Keratinocyte (primary cell): ENCODE data around the gene RGL1. TPM values are rescaled to one million over a fixed set of nuclear protein-coding genes. Genes with fewer than 3 reads are reported as not detected.

Experiments
- DNase-seq: peaks from one replicate; pipeline ENCODE4 v3.0.0-alpha.2; 2011; ENCODE audit warnings: low read depth, missing footprints, low spot score
- FAIRE-seq: peaks from 2 replicates; lab custom pipeline; 2011; peaks lifted over from hg19 to GRCh38; lab: Jason Lieb, UNC
- H2AFZ ChIP-seq: 2 replicates; pipeline ENCODE4 v1.6.0; 2012; ENCODE audit warnings: low read length, control low read depth, inconsistent platforms; ENCODE audit not compliant: control insufficient read depth
- H3K27ac ChIP-seq: 2 replicates; pipeline ENCODE4 v1.5.1; 2011; ENCODE audit warnings: low read length; ENCODE audit not compliant: control insufficient read depth, insufficient read depth
- H3K27me3 ChIP-seq: 3 replicates; pipeline ENCODE4 v1.6.0; 2011; ENCODE audit warnings: low read length; ENCODE audit not compliant: control insufficient read depth, insufficient read depth; ENCODE audit errors: extremely low read depth
- H3K36me3 ChIP-seq, 2 experiments: 2 replicates in 1 of 2; 3 replicates in 1 of 2; pipeline ENCODE4 v1.5.1; 2011; ENCODE audit warnings: low read length in 2 of 2, mild to moderate bottlenecking in 1 of 2; ENCODE audit not compliant: control insufficient read depth in 2 of 2, insufficient read depth in 2 of 2; ENCODE audit errors: extremely low read depth in 1 of 2
- H3K4me1 ChIP-seq: 3 replicates; pipeline ENCODE4 v1.5.1; 2011; ENCODE audit warnings: low read length; ENCODE audit not compliant: control insufficient read depth, insufficient read depth; ENCODE audit errors: extremely low read depth
- H3K4me2 ChIP-seq: 3 replicates; pipeline ENCODE4 v1.6.0; 2011; ENCODE audit warnings: low read depth, low read length; ENCODE audit not compliant: control insufficient read depth, insufficient read depth; ENCODE audit errors: extremely low read depth
- H3K4me3 ChIP-seq, 3 experiments: fragments of 200-600 bp in 1 of 3; sonication (generic) in 1 of 3; 2 replicates in 2 of 3; 3 replicates in 1 of 3; pipeline ENCODE4 v1.5.1; 2011 to 2016; ENCODE audit warnings: low read length in 3 of 3, mild to moderate bottlenecking in 3 of 3, control low read depth in 2 of 3, inconsistent platforms in 1 of 3, low read depth in 1 of 3, mixed read lengths in 1 of 3, mixed run types in 1 of 3, moderate library complexity in 1 of 3; ENCODE audit not compliant: control insufficient read depth in 2 of 3, insufficient read depth in 2 of 3; ENCODE audit errors: extremely low read depth in 1 of 3
- H3K79me2 ChIP-seq: 2 replicates; pipeline ENCODE4 v1.6.0; 2012; ENCODE audit warnings: low read length; ENCODE audit not compliant: control insufficient read depth, insufficient read depth
- H3K9ac ChIP-seq: 3 replicates; pipeline ENCODE4 v1.6.0; 2011; ENCODE audit warnings: low read length; ENCODE audit not compliant: control insufficient read depth, insufficient read depth; ENCODE audit errors: extremely low read depth
- H3K9me1 ChIP-seq: 3 replicates; pipeline ENCODE4 v1.6.0; 2011; ENCODE audit warnings: low read length; ENCODE audit not compliant: control insufficient read depth, insufficient read depth; ENCODE audit errors: extremely low read depth
- H3K9me3 ChIP-seq: 2 replicates; pipeline ENCODE4 v1.5.1; 2012; ENCODE audit warnings: low read depth, low read length; ENCODE audit not compliant: control insufficient read depth
- H4K20me1 ChIP-seq: 3 replicates; pipeline ENCODE4 v1.6.0; 2011; ENCODE audit warnings: low read length; ENCODE audit not compliant: control insufficient read depth, insufficient read depth; ENCODE audit errors: extremely low read depth
- CTCF ChIP-seq, 3 experiments: IDR thresholded peaks in 1 of 3; conservative IDR thresholded peaks in 1 of 3; optimal IDR thresholded peaks in 1 of 3; 2 replicates in 2 of 3; 3 replicates in 1 of 3; pipeline versions ENCODE3 to v1.5.1; 2011; ENCODE audit warnings: low read length in 3 of 3, mild to moderate bottlenecking in 3 of 3, moderate library complexity in 2 of 3, control low read depth in 1 of 3, inconsistent platforms in 1 of 3; ENCODE audit not compliant: insufficient read depth in 2 of 3; ENCODE audit errors: extremely low read depth in 1 of 3
- EZH2 ChIP-seq: IDR thresholded peaks from one replicate; pipeline ENCODE4 v1.6.1; 2012; ENCODE audit warnings: inconsistent platforms, mild to moderate bottlenecking, low read length, moderate library complexity
- dilution Hi-C: fragments of 300-500 bp; cut with MboI; formaldehyde crosslinking; loops from one replicate; pipeline ENCODE4 v1.7.0; 2020; ENCODE audit warnings: low sequenced_read_pairs; ENCODE audit not compliant: extremely low pct_ligation_motif_present
- polyA plus RNA-seq, 5 experiments: library from polyadenylated mRNA; depleted of rRNA in 3 of 5; stranded (reverse) in 3 of 5; stranded (forward) in 1 of 5; unstranded in 1 of 5; fragments of >200 nt; gene quantifications; 1 replicate in 1 of 5; 2 replicates in 3 of 5; 3 replicates in 1 of 5; pipeline versions ENCODE4 v1.2.1 to v1.2.3, GENCODE V29; 2011 to 2012; ENCODE audit warnings: missing spikeins in 2 of 5, low read depth in 1 of 5, low replicate concordance in 1 of 5

The RGL1 gene
- polyA plus RNA-seq, 1 donor (not counting 4 experiments of a cell fraction or from before 2014, with no cell fraction given): 1.2 TPM

GRCh38 chr1:183806675-183807074 is 1.8 kb downstream of the RGL1 start:
- Histone ChIP-seq H3K9ac (no peak overlapping the region), H3K36me3 (no peaks in the 10 kb centered on the region), H3K4me2 (no peak overlapping the region), H3K79me2 (no peaks in the 10 kb centered on the region), H3K9me1 (no peaks in the 10 kb centered on the region), H4K20me1 (no peaks in the 10 kb centered on the region), H2AFZ (no peak overlapping the region), H3K27ac (no peak overlapping the region), H3K4me1 (peaks cover 27% of the 10 kb centered on the region), H3K4me3 (no peak overlapping the region), H3K9me3 (peaks cover 1% of the 10 kb centered on the region), H3K27me3 (no peaks in the 10 kb centered on the region)
- FAIRE-seq: no peak
- no peak for DNase-seq
- dilution Hi-C loops: no loop called here
- TF ChIP-seq EZH2: no peak
- no peak for TF ChIP-seq CTCF (optimal IDR thresholded peaks at IDR 0.05 in 1 of 3, IDR thresholded peaks at IDR 0.05 in 1 of 3, conservative IDR thresholded peaks at IDR 0.05 in 1 of 3; ENCODE audit: extremely low read depth in 1 of 3, insufficient read depth in 2 of 3, low read length in 3 of 3)

GRCh38 chr1:183807549-183808168 is 2.7 kb downstream of the RGL1 start:
- FAIRE-seq (no peak), DNase-seq (no peak)
- TF ChIP-seq CTCF (optimal IDR thresholded peaks at IDR 0.05 in 1 of 3, IDR thresholded peaks at IDR 0.05 in 1 of 3, conservative IDR thresholded peaks at IDR 0.05 in 1 of 3; ENCODE audit: extremely low read depth in 1 of 3, insufficient read depth in 2 of 3, low read length in 3 of 3): no peak
- no peak for TF ChIP-seq EZH2
- no peaks in the 10 kb centered on the region for H4K20me1 ChIP-seq
- no peak overlapping the region for H3K4me3 ChIP-seq
- H3K79me2 ChIP-seq: no peaks in the 10 kb centered on the region
- no peaks in the 10 kb centered on the region for H3K36me3 ChIP-seq
- no peak overlapping the region for H2AFZ ChIP-seq
- dilution Hi-C loops: no loop called here
- H3K9ac ChIP-seq: no peak overlapping the region
- H3K9me3 ChIP-seq: no peaks in the 10 kb centered on the region
- peaks cover 27% of the 10 kb centered on the region for H3K4me1 ChIP-seq
- no peaks in the 10 kb centered on the region for H3K27me3 ChIP-seq
- H3K9me1 ChIP-seq: no peaks in the 10 kb centered on the region
- H3K27ac ChIP-seq: no peak overlapping the region
- no peak overlapping the region for H3K4me2 ChIP-seq
